ENCODE results near the gene RGL1.
"Not testable (repeated sequence)": the region's sequence is repeated elsewhere in the genome, so short reads cannot be mapped to it uniquely, and the experiment has no call there.

Gene RGL1

GRCh38 chr1:183785921-183786320, 19.0 kb upstream of the RGL1 start:
- DNase-seq (ENCODE audit: low spot score) = not testable (repeated sequence)

- DNase-seq (ENCODE audit: low spot score) = no peak
These were observed 17.2 kb upstream of the RGL1 start for GRCh38 chr1:183787704-183788103.

GRCh38 chr1:183791319-183791718, 13.6 kb upstream of the RGL1 start:
- no peak for DNase-seq (ENCODE audit: low spot score)

GRCh38 chr1:183792300-183792699, 12.6 kb upstream of the RGL1 start:
- no peak for DNase-seq (ENCODE audit: low spot score)

GRCh38 chr1:183794088-183794487, 10.8 kb upstream of the RGL1 start:
- no peak for DNase-seq (ENCODE audit: low spot score)

- DNase-seq (ENCODE audit: low spot score) = no peak
These were observed 4.5 kb upstream of the RGL1 start for GRCh38 chr1:183800449-183800848.

GRCh38 chr1:183801649-183802048, 3.3 kb upstream of the RGL1 start:
- DNase-seq (ENCODE audit: low spot score) = no peak

GRCh38 chr1:183804387-183804786, 533 bp upstream of the RGL1 start:
- DNase-seq (ENCODE audit: low spot score) = no peak

GRCh38 chr1:183806125-183806524, 1.2 kb downstream of the RGL1 start:
- DNase-seq (ENCODE audit: low spot score) = no peak

- no peak for DNase-seq (ENCODE audit: low spot score)
These were observed 1.8 kb downstream of the RGL1 start for GRCh38 chr1:183806675-183807074.

- no peak for DNase-seq (ENCODE audit: low spot score)
These were observed 2.7 kb downstream of the RGL1 start for GRCh38 chr1:183807549-183808168.

- no peak for DNase-seq (ENCODE audit: low spot score)
These were observed 3.5 kb downstream of the RGL1 start for GRCh38 chr1:183808296-183809027.

- no peak for DNase-seq (ENCODE audit: low spot score)
These were observed 5.2 kb downstream of the RGL1 start for GRCh38 chr1:183810121-183810520.

- DNase-seq (ENCODE audit: low spot score) = no peak
These were observed 6.0 kb downstream of the RGL1 start for GRCh38 chr1:183810756-183811544.

GRCh38 chr1:183812128-183812527, 7.2 kb downstream of the RGL1 start:
- DNase-seq (ENCODE audit: low spot score) = no peak

GRCh38 chr1:183812686-183813569, 8.0 kb downstream of the RGL1 start:
- no peak for DNase-seq (ENCODE audit: low spot score)

GRCh38 chr1:183814121-183814681, 9.3 kb downstream of the RGL1 start:
- DNase-seq (ENCODE audit: low spot score) = no peak

- DNase-seq (ENCODE audit: low spot score) = no peak
These were observed 11.2 kb downstream of the RGL1 start for GRCh38 chr1:183816110-183816509.

- no peak for DNase-seq (ENCODE audit: low spot score)
These were observed 12.8 kb downstream of the RGL1 start for GRCh38 chr1:183817576-183818288.

GRCh38 chr1:183819059-183819458, 14.1 kb downstream of the RGL1 start:
- no peak for DNase-seq (ENCODE audit: low spot score)

- no peak for DNase-seq (ENCODE audit: low spot score)
These were observed 16.5 kb downstream of the RGL1 start for GRCh38 chr1:183821309-183821888.

All from HuH-7 (cell line).